IPS DF 4.7 (cell line): ENCODE measurements around the gene PPP6R1.
A peak's percentile ranks its signal among the peaks of the same experiment; 100 is the strongest.

Experiments used
- DNase-seq: peaks from one replicate; pipeline ENCODE4 v3.0.0-alpha.2; 2013; ENCODE audit warnings: low spot score; ENCODE audit errors: extremely low read depth

PPP6R1 gene

GRCh38 chr19:55258828-55259539 lies at the start of gene PPP6R1:
TSS of gene PPP6R1 (minus strand) at chr19:55259017. CDS start at chr19:55247103, 11,914 bp downstream.
- DNase-seq, result peak; percentile 84

GRCh38 chr19:55308281-55308680 lies 49.5 kb upstream of the PPP6R1 start:
- DNase-seq, result no peak

- DNase-seq, result no peak
Measured at GRCh38 chr19:55306712-55307111, 47.9 kb upstream of the PPP6R1 start.

- DNase-seq, result no peak
Measured at GRCh38 chr19:55305983-55306562, 47.3 kb upstream of the PPP6R1 start.

DNA sequence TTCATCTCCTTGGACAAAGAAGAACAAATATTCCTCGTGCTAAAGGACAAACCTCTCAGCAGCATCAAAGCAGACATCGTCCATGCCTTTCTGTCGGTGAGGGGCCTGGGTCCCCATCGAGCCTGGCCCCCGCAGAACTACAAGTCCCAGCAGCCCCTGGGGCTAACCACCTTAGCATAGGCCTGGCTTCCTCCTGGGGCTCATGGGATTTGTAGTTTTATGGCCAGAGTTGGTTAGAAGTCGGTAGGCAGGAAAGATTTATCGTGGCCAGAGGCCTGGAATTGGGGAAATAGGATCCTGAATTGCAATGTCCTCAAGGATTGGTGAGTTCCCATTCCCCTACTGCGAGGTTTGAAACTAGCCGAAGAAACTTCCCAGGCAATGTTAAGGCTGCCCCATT lies 46.7 kb upstream of the PPP6R1 start:
- DNase-seq, result no peak

DNA sequence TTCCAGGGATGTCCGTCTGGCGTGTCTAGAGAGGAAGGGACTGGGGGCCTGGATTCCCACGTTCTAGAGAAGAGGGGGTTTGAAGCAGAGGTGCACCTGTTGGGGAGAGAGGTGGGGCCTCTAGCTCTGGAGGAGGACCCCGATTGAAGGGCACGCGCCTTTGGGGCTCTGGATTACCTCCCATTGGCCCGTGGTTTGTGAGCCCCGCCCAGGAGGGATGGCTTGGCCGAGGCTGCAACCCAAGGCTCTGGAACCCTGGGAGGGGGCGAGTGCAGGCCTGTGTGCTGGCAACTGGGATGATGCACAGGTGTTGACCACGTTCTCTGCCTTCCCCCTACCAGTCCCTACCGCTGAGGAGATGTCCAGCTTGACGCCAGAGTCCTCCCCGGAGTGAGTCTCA lies 46.2 kb upstream of the PPP6R1 start:
- DNase-seq, result no peak

GRCh38 chr19:55304279-55304978 lies 45.6 kb upstream of the PPP6R1 start:
- no peak for DNase-seq

DNA sequence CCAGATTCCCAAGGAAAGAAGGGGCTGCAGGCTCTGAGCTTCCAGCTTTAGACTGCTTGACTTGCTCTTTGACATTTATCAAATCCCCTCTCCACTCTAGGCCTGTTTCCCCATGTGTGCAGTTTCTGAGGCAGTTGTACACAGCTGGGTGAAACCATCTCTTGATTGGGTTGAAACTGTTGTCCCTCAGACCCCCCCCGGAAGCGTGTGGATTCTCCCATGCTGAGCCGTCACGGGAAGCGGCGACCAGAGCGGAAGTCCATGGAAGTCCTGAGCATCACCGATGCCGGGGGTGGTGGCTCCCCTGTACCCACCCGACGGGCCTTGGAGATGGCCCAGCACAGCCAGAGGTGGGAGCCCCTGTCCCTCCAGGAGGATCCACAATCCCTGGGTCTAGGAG lies 44.7 kb upstream of the PPP6R1 start:
- DNase-seq, result no peak

- DNase-seq, result no peak
Measured at GRCh38 chr19:55302318-55302703, 43.5 kb upstream of the PPP6R1 start.

DNA sequence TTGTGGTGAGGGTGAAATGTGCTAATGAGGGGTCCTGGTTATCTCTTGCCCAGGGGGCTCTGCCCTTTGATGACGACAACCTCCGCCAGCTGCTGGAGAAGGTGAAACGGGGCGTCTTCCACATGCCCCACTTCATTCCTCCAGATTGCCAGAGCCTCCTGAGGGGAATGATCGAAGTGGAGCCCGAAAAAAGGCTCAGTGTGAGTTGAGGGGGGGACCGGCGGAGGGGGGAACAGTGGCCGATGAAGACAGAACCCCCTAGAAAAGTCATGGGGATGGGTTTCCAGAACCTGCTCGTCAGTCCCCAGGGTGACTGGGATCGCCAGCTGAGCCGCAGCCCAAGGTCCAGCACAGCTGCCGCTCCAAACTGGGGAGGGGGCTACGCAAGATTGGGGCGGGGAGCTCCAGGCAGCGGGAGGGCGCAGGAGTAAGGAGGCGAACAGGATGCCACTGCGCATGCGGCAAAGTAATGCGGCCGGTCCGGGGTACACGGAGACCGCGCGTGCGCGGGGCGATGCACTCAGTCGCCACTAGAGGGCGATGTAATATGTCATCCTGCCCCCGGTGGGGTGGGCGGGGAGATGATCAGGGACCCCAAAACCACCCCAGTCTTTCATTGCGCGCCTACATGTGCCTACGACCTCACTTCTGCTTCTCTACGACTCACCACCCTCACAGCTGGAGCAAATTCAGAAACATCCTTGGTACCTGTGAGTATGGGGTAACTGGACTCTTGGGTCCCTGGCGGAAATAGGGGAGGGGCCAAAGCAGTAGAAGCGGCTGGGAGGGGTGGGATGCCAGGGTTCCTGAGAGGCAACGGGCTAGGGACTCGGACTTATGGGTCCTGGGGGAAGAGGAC lies 42.9 kb upstream of the PPP6R1 start:
- no peak for DNase-seq

DNA sequence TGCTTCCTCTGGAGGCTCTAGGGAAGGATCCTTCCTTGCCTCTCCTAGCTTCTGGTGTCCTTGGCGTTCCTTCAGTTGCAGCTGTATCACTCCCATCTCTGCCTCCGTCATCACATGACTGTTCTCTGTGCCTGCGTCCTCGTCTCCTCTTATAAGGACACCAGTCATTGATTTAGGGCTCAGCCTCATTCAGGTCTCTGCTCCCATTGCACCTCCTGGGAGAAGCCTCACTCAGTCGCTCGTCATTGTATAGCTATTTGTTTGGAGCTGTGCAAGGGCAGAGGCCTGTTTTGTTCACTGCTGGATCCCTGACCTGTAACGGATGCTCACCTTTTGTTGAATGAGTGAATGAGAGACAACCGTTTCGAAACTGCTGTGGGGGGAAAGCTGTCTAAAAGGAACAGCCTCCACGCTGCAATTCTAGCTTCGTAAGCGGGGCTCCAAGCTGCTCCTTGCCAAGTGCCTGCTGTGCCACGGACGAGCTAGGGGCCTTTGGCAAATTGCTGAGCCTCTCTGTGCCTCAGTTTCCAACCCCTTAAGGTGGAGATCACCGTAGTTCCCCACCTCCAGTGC lies 42.2 kb upstream of the PPP6R1 start:
- no peak for DNase-seq

GRCh38 chr19:55299991-55300390 lies 41.2 kb upstream of the PPP6R1 start:
- DNase-seq, result no peak

DNA sequence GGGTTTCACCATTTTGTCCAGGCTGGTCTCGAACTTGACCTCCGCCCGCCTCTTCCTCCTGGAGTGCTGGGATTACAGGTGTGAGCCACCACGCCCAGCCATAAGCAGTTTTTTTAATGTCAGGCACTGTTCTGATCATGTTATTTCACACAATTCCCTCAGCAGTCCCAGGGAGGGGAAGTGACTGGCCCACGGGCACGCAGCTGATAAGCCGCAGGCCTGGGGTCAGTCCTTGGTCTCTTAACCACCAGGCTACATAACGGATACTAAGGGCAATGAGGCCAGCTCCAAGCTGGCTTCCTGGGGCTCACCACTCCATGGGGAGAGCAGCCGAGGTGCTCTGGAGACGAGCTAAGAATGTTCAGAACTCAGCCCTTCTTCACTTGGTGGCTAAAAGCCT lies 38.5 kb upstream of the PPP6R1 start:
- no peak for DNase-seq

- no peak for DNase-seq
Measured at GRCh38 chr19:55289117-55289796, 30.4 kb upstream of the PPP6R1 start.

DNA sequence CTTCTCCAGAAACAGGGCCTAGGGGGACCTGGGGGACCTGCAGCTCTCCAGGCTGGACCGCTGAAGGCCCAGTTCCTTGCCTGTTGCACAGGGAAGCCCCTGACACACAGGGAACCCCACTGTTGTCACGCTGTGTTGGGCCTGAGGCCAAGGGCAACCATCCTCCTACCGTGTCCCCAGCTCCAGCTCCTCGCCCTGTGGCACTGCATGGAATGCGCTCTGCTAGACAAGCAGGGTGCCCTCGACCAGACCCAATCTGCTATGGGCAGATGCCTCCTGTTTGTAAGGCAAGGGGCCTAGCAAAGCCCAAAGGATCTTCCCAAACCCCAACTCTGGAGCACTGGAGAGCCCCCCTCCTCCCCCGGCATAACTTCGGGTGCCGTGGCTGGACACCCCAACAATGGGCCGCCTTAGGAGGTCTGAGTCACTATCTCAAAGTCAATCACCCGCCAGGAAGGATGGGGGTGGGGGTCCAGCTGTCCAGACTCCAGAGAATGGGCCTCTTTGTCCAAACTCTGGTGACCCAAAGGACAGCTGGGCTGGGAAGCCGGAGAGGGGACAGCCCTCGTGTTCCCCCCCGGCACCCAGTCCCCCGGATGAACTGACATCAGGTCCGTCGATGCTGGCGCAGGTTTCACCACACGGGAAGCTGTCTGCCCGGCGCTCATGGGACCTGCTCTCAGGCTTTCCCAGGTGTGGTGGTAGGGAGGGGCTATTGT lies 28.7 kb upstream of the PPP6R1 start:
- no peak for DNase-seq

DNA sequence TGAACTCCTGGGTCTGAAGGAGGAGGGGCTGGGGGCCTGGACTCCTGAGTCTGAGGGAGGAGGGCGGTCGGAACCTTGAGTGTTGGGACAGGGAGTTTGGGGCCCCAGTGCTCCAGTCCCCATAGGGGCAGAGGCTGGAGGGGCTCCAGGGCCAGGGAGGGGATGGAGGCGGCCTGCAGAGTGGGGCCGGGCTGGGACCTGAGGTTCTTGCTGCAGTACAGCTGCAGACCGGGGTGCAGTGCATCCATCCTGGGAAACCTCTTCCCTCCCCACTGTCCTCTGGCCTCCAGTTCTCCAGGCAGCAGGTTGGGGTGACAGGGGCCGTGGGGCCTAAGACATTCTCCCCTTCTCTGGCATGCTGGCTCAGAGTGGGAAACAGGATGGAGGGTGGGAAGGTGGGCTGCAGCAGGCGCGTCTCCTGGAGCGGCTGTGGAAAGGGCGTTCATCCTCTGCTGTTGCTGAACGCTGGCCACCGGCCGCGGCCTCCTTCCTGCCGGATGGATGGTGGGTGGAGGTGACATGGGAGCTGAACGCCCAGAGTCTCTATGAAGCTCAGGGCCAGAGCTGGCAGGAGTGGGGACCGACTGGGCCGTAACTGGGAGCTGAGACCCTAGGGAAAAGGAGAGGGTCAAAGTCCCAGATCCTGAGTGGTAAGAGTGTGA lies 26.5 kb upstream of the PPP6R1 start:
- no peak for DNase-seq

DNA sequence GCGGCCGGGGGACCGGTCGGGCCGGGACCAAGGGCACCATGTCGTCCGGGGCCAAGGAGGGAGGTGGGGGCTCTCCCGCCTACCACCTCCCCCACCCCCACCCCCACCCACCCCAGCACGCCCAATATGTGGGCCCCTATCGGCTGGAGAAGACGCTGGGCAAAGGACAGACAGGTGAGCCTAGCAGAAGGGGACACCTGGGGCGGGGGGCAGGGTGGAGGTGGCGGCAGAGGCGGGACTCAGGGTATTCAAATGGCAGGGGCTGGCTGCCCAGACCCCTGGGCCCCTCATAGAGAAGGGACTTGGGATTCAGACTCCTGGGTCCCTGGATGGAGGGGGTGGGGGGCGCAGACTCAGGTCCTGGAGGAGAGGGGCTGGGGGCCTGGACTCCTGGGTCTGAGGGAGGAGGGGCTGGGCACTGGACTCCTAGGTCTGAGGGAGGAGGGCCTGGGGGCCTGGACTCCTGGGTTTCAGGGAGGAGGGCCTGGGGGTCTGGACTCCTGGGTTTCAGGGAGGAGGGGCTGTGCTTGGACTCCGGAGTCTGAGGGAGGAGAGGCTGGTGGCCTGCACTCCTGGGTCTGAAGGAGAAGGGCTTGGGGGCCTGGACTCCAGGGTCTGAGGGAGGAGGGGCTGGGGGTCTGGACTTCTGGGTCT lies 25.7 kb upstream of the PPP6R1 start:
- DNase-seq, result no peak

GRCh38 chr19:55283548-55284377 lies 24.9 kb upstream of the PPP6R1 start, which contains the start of gene BRSK1:
TSS of gene BRSK1 (plus strand) at chr19:55283997. CDS start at chr19:55284443, 446 bp downstream.
- no peak for DNase-seq
